HG03432 (cell line): Measurements from ENCODE around the gene FMNL1.
"Not testable (repeated sequence)": the region's sequence is repeated elsewhere in the genome, so short reads cannot be mapped to it uniquely, and the experiment has no call there.

Source experiments
- ATAC-seq: cut with Tn5 transposase; IDR thresholded peaks from one replicate; pipeline ENCODE4 v1.9.1; 2021; ENCODE audit warnings: mild to moderate bottlenecking, moderate library complexity; ENCODE audit not compliant: unreplicated experiment

FMNL1 gene

DNA sequence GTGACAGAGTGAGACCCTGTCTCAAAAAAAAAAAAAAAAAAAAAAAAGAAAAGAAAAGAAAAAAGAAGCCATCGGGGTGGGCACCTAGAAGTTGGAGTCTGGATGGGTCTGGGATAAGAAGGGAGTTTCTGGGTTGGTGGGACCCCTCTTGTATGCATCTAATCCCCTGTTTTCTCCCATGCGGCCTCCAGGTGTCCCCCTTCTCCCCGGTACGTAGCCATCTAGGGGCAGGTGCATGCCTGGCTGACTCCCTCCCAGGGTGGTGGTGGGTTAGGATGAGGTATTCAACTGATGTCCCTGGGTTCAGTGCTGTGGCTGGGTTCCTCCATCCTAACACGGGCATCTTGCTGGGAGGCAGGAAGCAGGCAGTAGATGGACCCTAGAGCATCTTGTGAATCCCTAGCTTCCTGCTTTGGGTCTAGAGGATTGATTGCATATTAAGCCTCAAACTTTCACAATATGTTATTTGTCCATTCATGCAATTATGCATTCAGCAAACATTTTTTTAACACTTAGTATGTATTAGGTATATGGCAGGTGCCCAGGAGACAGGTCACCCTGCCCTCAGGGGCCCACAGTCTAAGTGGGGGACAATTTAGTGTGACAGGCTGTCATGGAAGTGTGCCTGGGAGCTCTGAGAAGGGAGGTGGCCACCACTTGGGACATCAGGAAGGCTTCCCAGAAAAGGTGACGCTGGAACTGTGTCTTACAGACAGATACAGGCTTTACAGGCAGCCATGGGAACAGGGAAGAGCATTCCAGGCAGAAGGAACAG lies 13.1 kb downstream of the FMNL1 start:
- ATAC-seq: no peak

DNA sequence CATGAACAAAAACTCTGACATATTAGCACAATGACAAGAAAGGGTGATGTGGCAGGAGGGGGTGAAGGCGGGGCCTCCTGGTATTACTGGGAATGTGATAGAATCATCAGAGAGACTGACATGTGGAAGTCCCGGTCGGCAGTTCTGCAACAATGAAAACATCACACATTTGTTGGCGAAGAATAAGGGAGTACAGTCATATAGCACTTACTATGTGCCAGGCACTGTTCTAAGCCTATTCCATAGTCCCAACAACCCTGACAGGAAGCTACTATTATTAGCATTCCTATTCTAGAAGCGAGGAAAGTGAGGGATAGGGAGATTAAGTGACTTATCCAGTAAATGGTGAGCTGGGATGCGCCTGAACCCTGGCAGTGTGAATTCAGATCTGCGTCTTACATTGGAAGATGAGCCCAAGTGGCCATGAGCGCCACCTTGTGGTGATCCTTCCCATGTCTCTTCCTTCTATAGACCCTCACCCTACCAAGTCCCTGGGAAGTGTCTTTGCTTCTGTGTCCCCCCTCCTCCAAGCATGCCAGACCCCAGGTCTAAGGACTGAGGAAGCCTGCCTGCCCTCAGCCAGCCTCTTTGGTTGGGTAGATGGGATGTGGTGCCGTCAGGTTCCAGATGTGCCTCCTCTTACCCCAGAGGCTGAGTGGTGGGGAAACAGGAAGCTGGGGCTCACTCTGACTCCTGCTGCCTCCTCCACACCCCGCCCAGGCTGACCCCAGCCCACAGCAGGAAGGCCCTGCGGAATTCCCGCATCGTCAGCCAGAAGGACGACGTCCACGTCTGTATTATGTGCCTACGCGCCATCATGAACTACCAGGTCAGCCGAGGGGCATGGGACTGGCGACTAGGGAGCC lies 14.0 kb downstream of the FMNL1 start:
- ATAC-seq: no peak

DNA sequence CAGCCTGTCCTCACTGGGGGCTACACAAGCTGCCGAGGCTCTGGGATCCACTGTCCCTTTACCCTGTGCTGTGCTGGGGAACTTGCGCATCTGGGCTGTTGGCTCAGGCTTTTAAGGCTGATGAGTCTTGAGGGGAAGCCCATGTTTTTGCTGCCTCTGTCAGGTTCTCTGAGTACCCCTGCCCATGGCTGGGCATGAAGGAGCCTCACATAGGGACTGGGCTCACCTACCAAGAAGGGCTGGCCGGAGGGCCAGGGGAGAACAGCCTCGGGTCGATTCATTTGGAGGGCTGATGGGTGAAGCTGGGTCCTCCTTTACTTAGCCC lies 14.6 kb downstream of the FMNL1 start:
- no peak for ATAC-seq

DNA sequence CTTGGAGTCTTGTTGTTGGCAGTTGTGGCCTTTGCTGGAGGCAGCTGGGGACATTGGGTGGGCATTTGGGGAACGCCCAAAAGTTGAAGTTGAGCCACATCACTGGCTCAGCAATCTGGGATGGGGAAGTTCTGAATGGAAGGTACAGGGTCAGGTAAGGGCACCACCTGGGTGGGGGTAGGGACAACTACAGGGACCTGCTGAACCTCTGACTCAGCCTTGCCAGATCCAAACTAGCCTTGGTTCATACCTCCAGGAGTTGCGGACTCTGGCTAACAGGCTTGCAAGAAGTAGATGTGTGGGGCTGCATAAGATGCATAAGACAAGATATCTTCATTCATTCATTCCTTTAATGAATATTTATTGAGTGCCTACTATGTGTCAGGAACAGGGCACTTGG lies 16.0 kb downstream of the FMNL1 start:
- no peak for ATAC-seq

DNA sequence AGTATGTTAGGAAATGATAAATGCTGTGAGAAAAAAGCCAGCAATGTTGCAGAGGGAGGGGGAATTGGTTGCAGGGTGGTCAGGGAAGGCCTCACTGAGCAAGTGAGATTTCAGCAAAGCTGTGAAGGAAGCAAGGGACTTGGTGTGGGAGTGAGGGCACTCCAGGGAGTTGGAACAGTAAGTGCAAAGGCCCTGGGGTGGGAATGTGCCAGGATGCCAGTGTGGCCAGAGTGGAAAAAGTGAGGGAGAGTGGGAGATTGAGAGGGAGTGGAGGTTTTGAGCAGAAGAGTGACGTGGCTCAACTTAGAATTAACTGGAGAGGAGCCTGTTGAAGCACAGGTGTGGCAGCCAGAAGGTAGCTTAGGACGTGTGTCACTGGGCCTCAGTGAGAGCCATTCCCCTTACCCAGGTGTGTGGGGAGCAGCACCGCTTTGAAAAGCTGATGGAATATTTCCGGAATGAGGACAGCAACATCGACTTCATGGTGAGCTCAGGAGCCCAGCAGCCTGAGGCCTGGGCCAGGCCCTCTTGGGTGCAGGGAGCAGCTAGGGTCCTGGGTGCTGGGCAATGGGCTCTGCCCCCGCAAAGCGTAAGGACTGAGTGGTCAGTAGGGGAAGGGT lies 16.6 kb downstream of the FMNL1 start:
- no peak for ATAC-seq

DNA sequence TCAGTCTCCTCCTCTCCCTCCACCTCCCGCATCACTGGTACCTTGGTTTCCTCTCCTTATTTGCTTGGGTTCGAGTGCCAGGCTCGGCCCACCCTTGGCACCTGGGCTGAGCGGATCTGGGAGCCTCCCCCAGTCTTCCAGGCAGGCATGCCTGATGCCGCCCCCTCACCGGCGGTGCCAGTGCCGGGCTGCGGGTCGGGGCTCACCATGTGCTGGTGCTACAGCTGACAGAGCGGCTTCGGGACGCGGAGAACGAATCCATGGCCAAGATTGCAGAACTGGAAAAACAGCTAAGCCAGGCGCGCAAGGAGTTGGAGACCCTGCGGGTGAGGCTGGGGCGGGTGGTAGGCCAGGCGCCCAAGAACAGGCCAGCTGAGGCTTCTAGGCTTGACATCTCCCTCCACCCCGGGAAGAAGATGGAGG lies 19.2 kb downstream of the FMNL1 start:
- ATAC-seq: no peak

DNA sequence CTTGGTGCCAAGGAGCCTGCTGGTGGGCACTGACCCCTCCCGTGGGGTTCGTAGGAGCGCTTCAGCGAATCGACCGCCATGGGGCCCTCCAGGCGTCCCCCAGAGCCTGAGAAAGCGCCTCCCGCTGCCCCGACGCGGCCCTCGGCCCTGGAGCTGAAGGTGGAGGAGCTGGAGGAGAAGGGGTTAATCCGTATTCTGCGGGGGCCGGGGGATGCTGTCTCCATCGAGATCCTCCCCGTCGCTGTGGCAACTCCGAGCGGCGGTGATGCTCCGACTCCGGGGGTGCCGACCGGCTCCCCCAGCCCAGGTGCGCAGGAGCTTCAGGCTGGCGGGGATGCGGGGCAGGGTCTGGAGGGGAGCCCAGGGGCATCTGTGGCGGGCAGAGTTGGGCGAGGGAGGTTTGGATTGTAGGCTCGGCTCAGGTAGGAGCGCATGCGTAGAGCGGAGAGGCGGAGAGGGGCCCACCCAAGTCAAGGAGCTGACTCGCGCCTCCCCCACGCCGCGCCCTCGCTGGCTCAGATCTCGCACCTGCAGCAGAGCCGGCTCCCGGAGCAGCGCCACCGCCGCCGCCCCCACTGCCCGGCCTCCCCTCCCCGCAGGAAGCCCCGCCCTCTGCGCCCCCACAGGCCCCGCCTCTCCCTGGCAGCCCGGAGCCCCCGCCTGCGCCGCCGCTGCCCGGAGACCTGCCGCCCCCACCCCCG lies 19.8 kb downstream of the FMNL1 start:
- no peak for ATAC-seq

DNA sequence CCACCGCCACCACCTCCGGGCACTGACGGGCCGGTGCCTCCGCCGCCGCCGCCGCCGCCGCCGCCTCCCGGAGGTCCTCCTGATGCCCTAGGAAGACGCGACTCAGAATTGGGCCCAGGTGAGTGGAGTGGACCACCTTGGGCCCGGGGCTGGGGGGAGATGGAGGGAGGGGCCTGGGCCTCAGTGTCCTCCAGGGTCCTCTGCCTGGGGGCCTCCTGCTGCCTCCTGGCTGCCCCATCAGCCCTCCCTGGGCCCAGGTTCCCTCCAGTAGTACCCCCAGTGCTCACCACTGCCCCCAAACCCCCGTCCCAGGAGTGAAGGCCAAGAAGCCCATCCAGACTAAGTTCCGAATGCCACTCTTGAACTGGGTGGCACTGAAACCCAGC lies 20.3 kb downstream of the FMNL1 start:
- ATAC-seq: no peak

DNA sequence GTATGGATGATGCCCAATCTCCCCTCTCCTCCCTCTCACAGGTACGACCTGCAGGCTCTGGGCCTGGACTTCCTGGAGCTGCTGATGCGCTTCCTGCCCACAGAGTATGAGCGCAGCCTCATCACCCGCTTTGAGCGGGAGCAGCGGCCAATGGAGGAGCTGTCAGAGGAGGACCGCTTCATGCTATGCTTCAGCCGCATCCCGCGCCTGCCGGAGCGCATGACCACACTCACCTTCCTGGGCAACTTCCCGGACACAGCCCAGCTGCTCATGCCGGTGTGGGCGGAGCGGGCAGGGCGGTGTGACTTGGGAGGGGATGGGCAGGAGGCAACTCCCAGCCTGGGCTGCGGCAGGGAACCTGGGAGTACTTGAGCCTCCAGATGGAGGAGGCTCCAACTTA lies 22.1 kb downstream of the FMNL1 start:
- ATAC-seq: no peak

DNA sequence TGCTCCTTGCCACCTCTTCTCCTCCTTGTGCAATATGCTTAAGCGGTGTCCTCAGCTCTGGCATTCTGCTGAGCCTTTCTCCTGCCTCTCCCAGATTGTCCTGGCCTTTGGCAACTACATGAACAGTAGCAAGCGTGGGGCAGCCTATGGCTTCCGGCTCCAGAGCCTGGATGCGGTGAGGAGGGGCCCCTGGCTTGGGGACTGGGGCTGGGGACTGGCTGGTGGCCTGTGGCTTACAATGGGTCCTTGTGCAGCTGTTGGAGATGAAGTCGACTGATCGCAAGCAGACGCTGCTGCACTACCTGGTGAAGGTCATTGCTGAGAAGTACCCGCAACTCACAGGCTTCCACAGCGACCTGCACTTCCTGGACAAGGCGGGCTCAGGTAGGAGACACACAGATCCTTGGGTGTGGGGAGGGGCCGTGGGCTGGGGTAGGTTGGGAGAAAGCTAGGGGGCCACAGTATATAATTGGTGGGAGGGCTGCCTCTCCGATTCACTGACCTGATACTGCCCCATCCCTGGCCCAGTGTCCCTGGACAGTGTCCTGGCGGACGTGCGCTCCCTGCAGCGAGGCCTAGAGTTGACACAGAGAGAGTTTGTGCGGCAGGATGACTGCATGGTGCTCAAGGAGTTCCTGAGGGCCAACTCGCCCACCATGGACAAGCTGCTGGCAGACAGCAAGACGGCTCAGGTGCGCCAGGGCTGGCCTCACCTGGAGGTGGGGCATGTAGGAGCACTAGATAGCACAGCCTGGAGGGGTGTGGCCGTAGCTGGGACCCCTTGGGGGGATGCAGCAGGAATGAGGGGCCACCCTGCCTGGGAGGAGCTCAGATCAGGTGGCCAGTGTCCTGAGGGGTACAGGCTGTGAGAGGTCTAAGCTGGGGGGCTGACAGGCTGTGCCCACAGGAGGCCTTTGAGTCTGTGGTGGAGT lies 23.3 kb downstream of the FMNL1 start:
- ATAC-seq: no peak

DNA sequence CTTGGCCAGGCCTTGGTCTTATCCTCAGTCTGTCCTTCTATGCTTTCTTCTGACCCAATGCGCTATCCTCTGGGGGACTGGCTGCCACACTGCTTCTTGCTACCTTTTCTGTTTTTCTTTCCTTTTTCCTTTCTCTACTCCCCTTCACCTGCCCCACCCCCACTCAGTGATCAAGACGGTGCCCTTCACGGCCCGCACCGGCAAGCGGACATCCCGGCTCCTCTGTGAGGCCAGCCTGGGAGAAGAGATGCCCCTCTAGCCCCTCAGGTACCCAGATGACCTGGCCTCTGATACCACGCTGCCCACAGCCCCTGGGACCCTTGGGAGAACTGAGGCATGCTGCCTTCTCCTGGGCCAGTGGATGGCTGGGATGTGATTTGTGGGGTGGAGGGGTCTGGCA lies 24.7 kb downstream of the FMNL1 start:
- no peak for ATAC-seq

DNA sequence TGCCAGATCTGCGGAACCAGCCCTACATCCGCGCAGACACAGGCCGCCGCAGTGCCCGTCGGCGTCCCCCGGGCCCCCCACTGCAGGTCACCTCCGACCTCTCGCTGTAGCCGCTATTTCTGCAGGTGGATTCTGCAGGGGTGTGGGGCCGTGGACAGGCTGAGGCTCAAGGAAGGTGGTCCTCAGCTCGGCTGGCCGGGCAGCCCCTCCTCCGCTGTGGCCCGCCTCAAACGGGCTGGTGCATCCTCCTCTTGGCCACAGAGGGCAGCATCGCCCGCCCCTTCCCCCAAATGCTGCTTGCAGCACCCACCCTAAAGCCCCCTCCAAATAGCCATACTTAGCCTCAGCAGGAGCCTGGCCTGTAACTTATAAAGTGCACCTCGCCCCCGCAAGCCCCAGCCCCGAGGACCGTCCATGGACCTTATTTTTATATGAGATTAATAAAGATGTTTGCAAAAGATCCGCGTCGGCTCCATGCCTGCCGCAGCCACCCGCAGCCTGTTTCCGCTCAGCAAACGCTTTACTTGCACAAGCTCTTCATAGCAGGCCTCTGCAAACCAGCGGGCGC lies 25.3 kb downstream of the FMNL1 start:
- ATAC-seq: no peak

DNA sequence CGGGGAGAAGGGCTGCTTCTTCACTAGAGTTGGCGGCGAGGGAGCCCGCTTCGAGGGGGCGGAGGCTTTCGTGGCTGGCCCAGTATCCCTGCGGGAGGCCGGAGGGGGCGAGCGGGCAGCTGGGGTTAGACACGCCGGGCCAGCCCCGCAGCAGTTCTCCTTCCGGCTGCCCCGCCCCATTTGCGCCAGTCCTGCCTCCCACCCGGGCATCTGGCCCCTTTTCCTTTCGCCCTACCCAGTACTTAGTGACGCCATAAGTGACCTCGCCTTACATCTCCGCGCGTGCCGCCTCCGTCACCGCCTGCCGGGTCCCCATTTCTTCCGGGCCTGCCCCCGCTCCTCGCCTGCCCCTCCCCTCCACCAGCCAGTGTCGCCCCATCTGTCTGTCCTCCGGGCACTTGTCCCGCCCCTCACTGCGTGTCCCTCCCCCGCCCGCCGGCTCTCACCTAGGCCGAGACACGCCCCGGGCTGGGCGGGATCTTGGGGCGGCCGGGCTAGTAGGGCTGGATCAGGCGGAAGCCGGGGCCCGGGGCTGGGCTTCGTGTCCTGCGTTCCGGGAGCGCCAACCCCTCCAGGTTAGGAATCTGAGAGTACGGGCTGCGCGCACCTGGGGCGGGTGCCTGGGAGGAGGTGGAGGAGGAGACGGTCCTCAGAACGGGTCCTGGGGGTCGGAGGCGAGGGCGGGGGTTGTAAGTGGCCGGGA lies 25.9 kb downstream of the FMNL1 start:
- peak; percentile 83 for ATAC-seq

DNA sequence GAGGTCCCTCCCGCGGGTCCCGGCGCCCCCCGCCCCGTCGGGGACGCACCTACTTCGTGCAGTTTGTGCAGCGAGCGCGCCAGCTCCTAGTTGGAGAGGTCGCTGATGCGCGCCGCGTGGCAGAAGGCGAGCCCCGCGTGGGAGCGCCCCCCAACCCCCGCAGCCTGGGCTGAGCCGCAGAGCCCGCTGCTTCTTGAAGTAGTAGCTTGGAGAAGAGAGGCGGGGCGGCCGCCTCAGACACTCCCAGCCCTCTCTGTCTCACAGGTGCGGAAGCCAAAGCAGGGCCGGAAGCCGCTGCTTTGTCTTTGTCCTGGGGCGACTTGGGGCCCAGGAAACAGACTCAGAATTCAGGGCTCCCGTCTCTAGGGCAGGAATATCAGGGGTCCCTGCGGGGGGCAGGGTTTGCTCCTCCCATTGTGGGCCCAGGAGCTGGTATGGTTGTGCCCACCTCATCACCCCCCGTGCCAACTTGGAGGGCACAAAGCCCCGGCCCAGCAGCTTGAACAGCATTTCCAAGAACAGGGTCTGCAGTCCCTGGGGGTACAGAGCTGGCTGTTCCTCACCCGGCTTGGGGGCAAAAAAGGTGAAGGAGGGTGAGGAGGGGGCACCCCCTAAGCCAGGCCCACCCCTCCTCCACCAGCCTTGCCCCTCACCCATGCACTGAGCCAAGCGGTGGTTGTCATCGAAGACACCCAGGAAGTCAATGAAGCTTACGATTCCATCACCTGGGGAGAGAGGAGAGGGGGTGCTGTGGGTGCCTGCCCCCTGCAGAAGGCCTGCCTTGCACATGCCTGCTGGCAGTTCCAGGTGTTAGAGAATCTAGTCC lies 26.7 kb downstream of the FMNL1 start:
- ATAC-seq: peak; percentile 51

DNA sequence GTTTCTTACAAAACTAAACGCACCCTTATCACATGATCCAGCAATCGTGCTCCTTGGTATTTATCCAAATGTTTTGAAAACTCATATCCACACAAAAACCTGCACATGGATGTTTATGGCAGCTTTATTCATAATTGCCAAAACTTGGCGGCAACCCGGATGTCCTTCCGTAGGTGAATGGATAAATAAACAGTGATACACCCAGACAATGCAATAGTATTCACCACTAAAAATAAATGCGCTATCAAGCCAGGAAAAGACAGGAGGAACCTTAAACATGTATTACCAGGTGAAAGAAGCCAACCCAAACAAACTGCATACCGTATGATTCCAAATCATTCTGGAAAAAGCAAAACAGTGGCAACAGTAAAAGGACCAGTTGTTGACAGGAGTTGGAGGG lies 30.2 kb downstream of the FMNL1 start:
- no peak for ATAC-seq

DNA sequence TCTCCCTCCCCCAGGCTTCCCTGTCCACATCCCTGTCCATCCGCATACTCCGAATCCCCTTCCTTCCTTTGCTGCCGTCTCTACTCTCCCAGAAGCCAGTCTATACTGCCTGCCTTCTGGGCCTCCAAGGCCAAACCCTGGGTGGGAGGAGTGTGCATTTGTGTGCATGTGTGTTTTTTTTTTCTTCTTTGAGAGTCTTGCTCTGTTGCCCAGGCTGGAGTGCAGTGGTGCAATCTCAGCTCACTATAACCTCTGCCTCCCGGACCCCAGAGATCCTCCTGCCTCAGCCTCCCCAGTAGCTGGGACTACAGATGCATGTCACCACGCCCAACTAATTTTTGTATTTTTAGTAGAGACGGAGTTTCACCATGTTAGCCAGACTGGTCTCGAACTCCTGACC lies 31.6 kb downstream of the FMNL1 start:
- not testable (repeated sequence) for ATAC-seq

DNA sequence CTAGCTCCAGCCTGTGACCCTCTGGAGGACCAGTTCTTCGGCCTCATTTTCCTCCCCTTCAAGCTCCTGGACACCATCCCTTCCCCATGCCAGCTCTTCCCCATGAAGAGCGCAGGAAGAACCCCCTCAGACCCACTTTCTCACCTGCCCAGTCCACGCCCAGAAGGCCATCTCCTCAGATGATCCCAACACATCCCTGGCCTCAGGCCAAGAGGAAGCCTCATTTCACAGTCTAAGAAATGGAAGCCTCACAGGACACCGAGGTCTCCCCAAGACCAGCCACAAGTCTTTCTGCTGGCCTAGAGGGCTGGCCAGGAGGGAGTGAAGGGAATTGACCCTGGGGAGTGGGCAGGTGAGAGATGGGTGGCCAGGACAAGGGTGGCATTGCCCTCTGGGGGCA lies 32.2 kb downstream of the FMNL1 start:
- no peak for ATAC-seq

DNA sequence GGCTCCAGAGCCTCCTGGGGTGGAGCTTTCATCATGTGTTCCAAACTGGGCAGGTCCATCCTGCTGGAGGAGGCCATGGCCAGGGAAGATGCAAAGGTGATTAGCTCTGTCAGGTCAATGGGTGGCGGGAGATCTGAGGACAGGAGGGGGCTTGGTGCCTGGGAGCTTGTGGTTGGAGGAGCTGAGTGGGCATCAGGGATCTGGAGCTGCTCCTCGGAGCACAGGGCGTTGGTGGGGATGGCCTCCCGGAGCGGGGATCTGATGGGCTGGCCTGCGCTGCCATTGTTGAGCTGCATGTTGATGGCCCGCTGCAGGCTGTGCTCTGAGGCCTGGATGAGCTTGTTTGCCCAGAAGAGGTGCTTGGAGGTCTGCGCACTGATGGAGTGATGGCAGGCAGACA lies 33.7 kb downstream of the FMNL1 start:
- no peak for ATAC-seq
